SK-N-SH treated with all-trans-retinoic acid at 6 μM for 48 hours (cell line): ENCODE results near the gene CD46.

Source experiments
- ARNTL ChIP-seq: fragments of 450-650 bp; formaldehyde crosslinking; IDR thresholded peaks from 2 replicates; pipeline ENCODE4 v1.5.0; 2020; ENCODE audit warnings: low read depth, mild to moderate bottlenecking, moderate library complexity, borderline replicate concordance
- BACH2 ChIP-seq: fragments of 250-450 bp; sonication (Bioruptor Pico); IDR thresholded peaks from 2 replicates; pipeline ENCODE4 v1.9.0; 2021; ENCODE audit warnings: mild to moderate bottlenecking, borderline replicate concordance
- CREB5 ChIP-seq: fragments of 250-450 bp; sonication (Bioruptor Pico); IDR thresholded peaks from 2 replicates; pipeline ENCODE4 v1.5.1; 2020; ENCODE audit warnings: low read depth, mild to moderate bottlenecking, moderate library complexity
- ESRRG ChIP-seq: fragments of 250-450 bp; sonication (Bioruptor Pico); IDR thresholded peaks from 2 replicates; pipeline ENCODE4 v1.6.1; 2021; ENCODE audit warnings: mild to moderate bottlenecking
- ISL1 ChIP-seq: fragments of 250-450 bp; sonication (Bioruptor Pico); IDR thresholded peaks from 2 replicates; pipeline ENCODE4 v2.1.2; 2022; ENCODE audit warnings: mild to moderate bottlenecking, moderate library complexity
- OSR1 ChIP-seq: fragments of 250-450 bp; sonication (Bioruptor Pico); IDR thresholded peaks from 2 replicates; pipeline ENCODE4 v1.8.0; 2022; ENCODE audit warnings: moderate library complexity, mild to moderate bottlenecking, inconsistent platforms
- RARB ChIP-seq: fragments of 250-450 bp; sonication (Bioruptor Pico); IDR thresholded peaks from 2 replicates; pipeline ENCODE4 v1.8.0; 2021; ENCODE audit warnings: mild to moderate bottlenecking, moderate library complexity
- ZC3H10 ChIP-seq: fragments of 250-450 bp; sonication (Bioruptor Pico); IDR thresholded peaks from 2 replicates; pipeline ENCODE4 v1.5.1; 2021; ENCODE audit warnings: mild to moderate bottlenecking, moderate library complexity
- ZFP3 ChIP-seq: fragments of 250-450 bp; sonication (Bioruptor Pico); IDR thresholded peaks from 2 replicates; pipeline ENCODE4 v1.5.0; 2020; ENCODE audit warnings: mild to moderate bottlenecking, moderate library complexity
- ZFP30 ChIP-seq: fragments of 450-650 bp; formaldehyde crosslinking; IDR thresholded peaks from 2 replicates; pipeline ENCODE4 v1.5.0; 2022; ENCODE audit warnings: mild to moderate bottlenecking, moderate library complexity
- ZNF565 ChIP-seq: fragments of 450-650 bp; formaldehyde crosslinking; conservative IDR thresholded peaks from 2 replicates; pipeline ENCODE4 v1.5.0; 2020; ENCODE audit warnings: low read depth, mild to moderate bottlenecking, moderate library complexity
- TF ChIP-seq, protein P1 (sequence below): fragments of 250-450 bp; sonication (Bioruptor Pico); IDR thresholded peaks from 2 replicates; pipeline ENCODE4 v1.8.0; 2020; ENCODE audit warnings: mild to moderate bottlenecking, moderate library complexity, borderline replicate concordance
- TF ChIP-seq, protein P2 (sequence below): fragments of 250-450 bp; sonication (Bioruptor Pico); IDR thresholded peaks from 2 replicates; pipeline ENCODE4 v1.5.1; 2021; ENCODE audit warnings: mild to moderate bottlenecking, moderate library complexity
- TF ChIP-seq, protein P3 (sequence below): fragments of 250-450 bp; sonication (Bioruptor Pico); IDR thresholded peaks from 2 replicates; pipeline ENCODE4 v1.5.0; 2020; ENCODE audit warnings: mild to moderate bottlenecking, moderate library complexity

DNA sequence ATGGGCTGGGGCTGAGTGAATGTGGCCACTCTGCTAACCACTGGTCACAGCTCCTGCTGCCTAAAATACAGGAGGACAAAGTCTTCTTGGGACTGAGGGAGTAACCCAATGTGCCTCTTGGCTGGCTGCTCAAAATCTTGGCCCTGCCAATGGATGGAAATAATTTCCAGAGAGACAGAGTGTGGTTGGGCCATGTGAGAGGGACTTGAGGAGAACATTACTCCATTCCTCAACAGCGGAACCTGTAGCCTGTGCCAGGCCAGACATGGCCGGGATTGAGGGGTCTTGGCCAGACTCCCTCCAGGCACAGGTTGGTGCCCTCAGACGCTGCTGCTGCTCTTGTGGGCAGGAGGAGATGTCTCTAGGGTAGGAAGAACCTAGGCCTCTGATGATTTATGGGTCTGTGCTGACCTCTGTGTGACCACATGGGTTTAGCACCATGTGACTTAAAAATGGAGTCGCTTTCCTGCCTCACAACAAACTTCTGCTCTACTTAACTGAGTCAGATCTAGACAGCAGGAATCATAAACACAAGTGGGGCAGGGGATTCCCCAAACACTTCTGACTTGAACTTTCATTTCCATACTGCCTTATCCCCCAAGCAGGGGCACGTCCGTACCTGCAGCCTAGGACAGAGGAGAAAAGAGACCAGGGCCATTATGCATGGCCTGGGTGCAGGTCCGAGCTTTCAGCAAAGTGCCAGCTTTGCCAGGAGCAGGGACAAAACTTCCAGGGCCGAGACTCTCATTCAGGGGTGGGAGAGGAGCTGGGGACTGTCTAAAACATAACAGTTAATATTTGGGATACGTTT is 79.9 kb downstream of the CD46 start:
- TF ChIP-seq, protein P1, sequence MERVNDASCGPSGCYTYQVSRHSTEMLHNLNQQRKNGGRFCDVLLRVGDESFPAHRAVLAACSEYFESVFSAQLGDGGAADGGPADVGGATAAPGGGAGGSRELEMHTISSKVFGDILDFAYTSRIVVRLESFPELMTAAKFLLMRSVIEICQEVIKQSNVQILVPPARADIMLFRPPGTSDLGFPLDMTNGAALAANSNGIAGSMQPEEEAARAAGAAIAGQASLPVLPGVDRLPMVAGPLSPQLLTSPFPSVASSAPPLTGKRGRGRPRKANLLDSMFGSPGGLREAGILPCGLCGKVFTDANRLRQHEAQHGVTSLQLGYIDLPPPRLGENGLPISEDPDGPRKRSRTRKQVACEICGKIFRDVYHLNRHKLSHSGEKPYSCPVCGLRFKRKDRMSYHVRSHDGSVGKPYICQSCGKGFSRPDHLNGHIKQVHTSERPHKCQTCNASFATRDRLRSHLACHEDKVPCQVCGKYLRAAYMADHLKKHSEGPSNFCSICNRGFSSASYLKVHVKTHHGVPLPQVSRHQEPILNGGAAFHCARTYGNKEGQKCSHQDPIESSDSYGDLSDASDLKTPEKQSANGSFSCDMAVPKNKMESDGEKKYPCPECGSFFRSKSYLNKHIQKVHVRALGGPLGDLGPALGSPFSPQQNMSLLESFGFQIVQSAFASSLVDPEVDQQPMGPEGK (CRISPR knock-in tag): no peak
- no peak for TF ChIP-seq ZFP30
- TF ChIP-seq, protein P2, sequence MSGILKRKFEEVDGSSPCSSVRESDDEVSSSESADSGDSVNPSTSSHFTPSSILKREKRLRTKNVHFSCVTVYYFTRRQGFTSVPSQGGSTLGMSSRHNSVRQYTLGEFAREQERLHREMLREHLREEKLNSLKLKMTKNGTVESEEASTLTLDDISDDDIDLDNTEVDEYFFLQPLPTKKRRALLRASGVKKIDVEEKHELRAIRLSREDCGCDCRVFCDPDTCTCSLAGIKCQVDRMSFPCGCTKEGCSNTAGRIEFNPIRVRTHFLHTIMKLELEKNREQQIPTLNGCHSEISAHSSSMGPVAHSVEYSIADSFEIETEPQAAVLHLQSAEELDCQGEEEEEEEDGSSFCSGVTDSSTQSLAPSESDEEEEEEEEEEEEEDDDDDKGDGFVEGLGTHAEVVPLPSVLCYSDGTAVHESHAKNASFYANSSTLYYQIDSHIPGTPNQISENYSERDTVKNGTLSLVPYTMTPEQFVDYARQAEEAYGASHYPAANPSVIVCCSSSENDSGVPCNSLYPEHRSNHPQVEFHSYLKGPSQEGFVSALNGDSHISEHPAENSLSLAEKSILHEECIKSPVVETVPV (CRISPR knock-in tag): no peak
- no peak for TF ChIP-seq ISL1 (CRISPR knock-in tag)
- TF ChIP-seq ESRRG (CRISPR knock-in tag): no peak
- TF ChIP-seq, protein P3, sequence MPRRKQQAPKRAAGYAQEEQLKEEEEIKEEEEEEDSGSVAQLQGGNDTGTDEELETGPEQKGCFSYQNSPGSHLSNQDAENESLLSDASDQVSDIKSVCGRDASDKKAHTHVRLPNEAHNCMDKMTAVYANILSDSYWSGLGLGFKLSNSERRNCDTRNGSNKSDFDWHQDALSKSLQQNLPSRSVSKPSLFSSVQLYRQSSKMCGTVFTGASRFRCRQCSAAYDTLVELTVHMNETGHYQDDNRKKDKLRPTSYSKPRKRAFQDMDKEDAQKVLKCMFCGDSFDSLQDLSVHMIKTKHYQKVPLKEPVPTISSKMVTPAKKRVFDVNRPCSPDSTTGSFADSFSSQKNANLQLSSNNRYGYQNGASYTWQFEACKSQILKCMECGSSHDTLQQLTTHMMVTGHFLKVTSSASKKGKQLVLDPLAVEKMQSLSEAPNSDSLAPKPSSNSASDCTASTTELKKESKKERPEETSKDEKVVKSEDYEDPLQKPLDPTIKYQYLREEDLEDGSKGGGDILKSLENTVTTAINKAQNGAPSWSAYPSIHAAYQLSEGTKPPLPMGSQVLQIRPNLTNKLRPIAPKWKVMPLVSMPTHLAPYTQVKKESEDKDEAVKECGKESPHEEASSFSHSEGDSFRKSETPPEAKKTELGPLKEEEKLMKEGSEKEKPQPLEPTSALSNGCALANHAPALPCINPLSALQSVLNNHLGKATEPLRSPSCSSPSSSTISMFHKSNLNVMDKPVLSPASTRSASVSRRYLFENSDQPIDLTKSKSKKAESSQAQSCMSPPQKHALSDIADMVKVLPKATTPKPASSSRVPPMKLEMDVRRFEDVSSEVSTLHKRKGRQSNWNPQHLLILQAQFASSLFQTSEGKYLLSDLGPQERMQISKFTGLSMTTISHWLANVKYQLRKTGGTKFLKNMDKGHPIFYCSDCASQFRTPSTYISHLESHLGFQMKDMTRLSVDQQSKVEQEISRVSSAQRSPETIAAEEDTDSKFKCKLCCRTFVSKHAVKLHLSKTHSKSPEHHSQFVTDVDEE (CRISPR knock-in tag): no peak
- TF ChIP-seq RARB (CRISPR knock-in tag): no peak
- no peak for TF ChIP-seq CREB5
- no peak for TF ChIP-seq OSR1 (CRISPR knock-in tag)
- TF ChIP-seq ZC3H10: no peak
- no peak for TF ChIP-seq ZNF565 (CRISPR knock-in tag)
- no peak for TF ChIP-seq ARNTL
- TF ChIP-seq BACH2 (CRISPR knock-in tag): no peak
- no peak for TF ChIP-seq ZFP3 (CRISPR knock-in tag)
